Kidney (tissue), 14 donors: ENCODE results near the gene TTPAL. TPM values are rescaled to one million over a fixed set of nuclear protein-coding genes. Genes with fewer than 3 reads are reported as not detected.

Experiments
- DNase-seq, 5 donors: peaks; one replicate each; pipeline ENCODE4 v3.0.0-alpha.2; 2013 to 2020
- FAIRE-seq: peaks from 2 replicates; lab custom pipeline; 2012; peaks lifted over from hg19 to GRCh38; lab: Jason Lieb, UNC
- H3K27ac ChIP-seq, 2 donors: one replicate each; pipeline ENCODE4 v1.7.0; 2013; ENCODE audit warnings: low read depth in 2 of 2, low read length in 2 of 2, inconsistent platforms in 1 of 2
- H3K27me3 ChIP-seq: one replicate; pipeline ENCODE4 v1.7.1; 2013; ENCODE audit warnings: low read length, inconsistent platforms; ENCODE audit not compliant: control insufficient read depth, insufficient read depth
- H3K36me3 ChIP-seq, 3 donors: one replicate each; pipeline versions ENCODE4 v1.7.0 to v1.7.1; 2013; ENCODE audit warnings: low read length in 3 of 3, control low read depth in 1 of 3, inconsistent platforms in 1 of 3; ENCODE audit not compliant: insufficient read depth in 3 of 3, control insufficient read depth in 2 of 3
- H3K4me1 ChIP-seq, 3 donors: one replicate each; pipeline versions ENCODE4 v1.7.0 to v1.7.1; 2013; ENCODE audit warnings: low read length in 3 of 3, inconsistent platforms in 1 of 3, low read depth in 1 of 3; ENCODE audit not compliant: control insufficient read depth in 2 of 3, insufficient read depth in 2 of 3
- H3K4me3 ChIP-seq, 3 donors: one replicate each; pipeline versions ENCODE4 v1.7.0 to v1.8.1; 2013; ENCODE audit warnings: low read length in 3 of 3, control low read depth in 1 of 3, inconsistent platforms in 1 of 3
- H3K9ac ChIP-seq, 3 donors: one replicate each; pipeline versions ENCODE4 v1.7.0 to v1.7.1; 2013; ENCODE audit warnings: low read length in 3 of 3, control low read depth in 1 of 3, inconsistent platforms in 1 of 3
- H3K9me3 ChIP-seq, 3 donors: one replicate each; pipeline versions ENCODE4 v1.7.0 to v1.7.1; 2013; ENCODE audit warnings: low read length in 3 of 3, control low read depth in 1 of 3, inconsistent platforms in 1 of 3; ENCODE audit not compliant: control insufficient read depth in 2 of 3, insufficient read depth in 1 of 3
- intact Hi-C: fragments of 100-400 bp; cut with DNase I; formaldehyde crosslinking; loops from one replicate; pipeline ENCODE4 v1.11.1; 2022
- polyA plus RNA-seq: library from polyadenylated mRNA; stranded (reverse); fragments of 350-450 nt; fragmentation: Illumina TruSeq; extraction: RNeasy Lipid Tissue Mini Kit (QIAGEN cat#74804); gene quantifications from one replicate; pipeline ENCODE4 v1.2.3, GENCODE V29; 2014; ENCODE audit warnings: low read depth, low replicate concordance; ENCODE audit not compliant: insufficient read depth
- total RNA-seq: library from RNA; stranded (reverse); fragmentation: NEBNext Ultra II Directional; extraction: Animal tissue kit (Norgen Biotek cat#: 25700); gene quantifications from one replicate; pipeline ENCODE4 v1.2.1, GENCODE V29; 2021
- TF ChIP-seq, protein P1 (sequence below): IDR thresholded peaks from 3 replicates; pipeline ENCODE4 v1.5.1; 2012; ENCODE audit warnings: mild to moderate bottlenecking, moderate library complexity, borderline replicate concordance; ENCODE audit not compliant: insufficient read depth; ENCODE audit errors: extremely low read depth
- donor health status: control.
- donor health status: control.
- donor health status: control.
- donor health status: control.
- donor health status: control.
- donor health status: DM: yes; HTN: yes; CAD: no.
- donor health status: Normal renal cell carcinoma (clear cell type).

Gene TTPAL
- total and polyA plus RNA-seq, 2 donors from 2014 or later, result 3.5 to 13.5 TPM

DNA sequence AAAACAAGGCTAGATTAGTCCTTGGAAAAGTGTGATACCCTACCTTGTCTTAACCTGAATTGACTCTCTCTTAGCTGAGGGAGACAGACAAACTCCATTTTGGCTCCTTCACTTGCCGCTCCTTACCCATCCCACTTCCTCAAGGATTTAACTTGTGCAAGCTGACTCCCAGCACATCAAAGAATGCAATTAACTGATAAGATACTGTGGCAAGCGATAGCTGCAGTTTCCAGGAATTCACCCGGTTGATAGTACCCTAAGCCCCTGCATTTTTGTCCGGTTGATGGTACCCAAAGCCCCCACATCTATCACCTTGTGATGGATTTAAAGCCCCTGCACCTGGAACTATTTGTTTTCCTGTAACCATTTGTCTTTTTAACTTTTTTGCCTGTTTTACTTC is 48.1 kb downstream of the TTPAL start:
- H3K4me1 ChIP-seq, result peaks cover 0 to 17% (median 11%) of the 10 kb centered on the region in 3 donors
- H3K27me3 ChIP-seq, result no peaks in the 10 kb centered on the region
- intact Hi-C loops, result no loop called here
- no peak overlapping the region for H3K4me3 ChIP-seq
- no peak overlapping the region for H3K9ac ChIP-seq
- no peaks in the 10 kb centered on the region for H3K9me3 ChIP-seq
- no peak for FAIRE-seq
- H3K36me3 ChIP-seq, result no peaks in the 10 kb centered on the region
- DNase-seq, result no peak
- H3K27ac ChIP-seq, result no peak overlapping the region
- TF ChIP-seq, protein P1, sequence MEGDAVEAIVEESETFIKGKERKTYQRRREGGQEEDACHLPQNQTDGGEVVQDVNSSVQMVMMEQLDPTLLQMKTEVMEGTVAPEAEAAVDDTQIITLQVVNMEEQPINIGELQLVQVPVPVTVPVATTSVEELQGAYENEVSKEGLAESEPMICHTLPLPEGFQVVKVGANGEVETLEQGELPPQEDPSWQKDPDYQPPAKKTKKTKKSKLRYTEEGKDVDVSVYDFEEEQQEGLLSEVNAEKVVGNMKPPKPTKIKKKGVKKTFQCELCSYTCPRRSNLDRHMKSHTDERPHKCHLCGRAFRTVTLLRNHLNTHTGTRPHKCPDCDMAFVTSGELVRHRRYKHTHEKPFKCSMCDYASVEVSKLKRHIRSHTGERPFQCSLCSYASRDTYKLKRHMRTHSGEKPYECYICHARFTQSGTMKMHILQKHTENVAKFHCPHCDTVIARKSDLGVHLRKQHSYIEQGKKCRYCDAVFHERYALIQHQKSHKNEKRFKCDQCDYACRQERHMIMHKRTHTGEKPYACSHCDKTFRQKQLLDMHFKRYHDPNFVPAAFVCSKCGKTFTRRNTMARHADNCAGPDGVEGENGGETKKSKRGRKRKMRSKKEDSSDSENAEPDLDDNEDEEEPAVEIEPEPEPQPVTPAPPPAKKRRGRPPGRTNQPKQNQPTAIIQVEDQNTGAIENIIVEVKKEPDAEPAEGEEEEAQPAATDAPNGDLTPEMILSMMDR, result no peak

- intact Hi-C loops, result no loop called here
- H3K36me3 ChIP-seq, result no peaks in the 10 kb centered on the region
- no peak for FAIRE-seq
- DNase-seq, result no peak
- H3K4me3 ChIP-seq, result no peak overlapping the region
- TF ChIP-seq, protein P1, result no peak
- no peak overlapping the region for H3K9ac ChIP-seq
- H3K27ac ChIP-seq, result no peak overlapping the region
- no peaks in the 10 kb centered on the region for H3K27me3 ChIP-seq
- peaks cover 0 to under 1% (median 0%) of the 10 kb centered on the region in 3 donors for H3K4me1 ChIP-seq
- no peaks in the 10 kb centered on the region for H3K9me3 ChIP-seq
Observed at GRCh38 chr20:44526129-44526528, 50.5 kb downstream of the TTPAL start.

GRCh38 chr20:44527716-44528199 is 52.1 kb downstream of the TTPAL start:
- Histone ChIP-seq H3K27ac (no peak overlapping the region), H3K36me3 (no peaks in the 10 kb centered on the region), H3K9me3 (no peaks in the 10 kb centered on the region), H3K27me3 (no peaks in the 10 kb centered on the region), H3K9ac (no peak overlapping the region), H3K4me3 (no peak overlapping the region), H3K4me1 (peaks cover 0 to 3% (median 0%) of the 10 kb centered on the region in 3 donors)
- intact Hi-C loops, result no loop called here
- FAIRE-seq, result no peak
- TF ChIP-seq, protein P1, result no peak
- no peak for DNase-seq

- TF ChIP-seq, protein P1, result no peak
- FAIRE-seq (no peak), DNase-seq (no peak)
- Histone ChIP-seq H3K27ac (no peak overlapping the region), H3K9ac (no peak overlapping the region), H3K36me3 (no peaks in the 10 kb centered on the region), H3K27me3 (no peaks in the 10 kb centered on the region), H3K4me3 (no peak overlapping the region), H3K9me3 (no peaks in the 10 kb centered on the region), H3K4me1 (peaks cover 0 to 4% (median 0%) of the 10 kb centered on the region in 3 donors)
- intact Hi-C loops, result no loop called here
Observed at GRCh38 chr20:44528309-44528708, 52.6 kb downstream of the TTPAL start.
